ENCODE data around the gene CCDC57. TPM values are rescaled to one million over a fixed set of nuclear protein-coding genes. Genes with fewer than 3 reads are reported as not detected.

Gene CCDC57
- total and polyA plus RNA-seq, 9 of the 15 experiments (the other 6 are each of a cell fraction or from before 2014, with no cell fraction given), result 0.83 to 36.2 (median 13.6) TPM

GRCh38 chr17:82200743-82201497 is 11.7 kb downstream of the CCDC57 start (continued):
- TF ChIP-seq, protein P1, sequence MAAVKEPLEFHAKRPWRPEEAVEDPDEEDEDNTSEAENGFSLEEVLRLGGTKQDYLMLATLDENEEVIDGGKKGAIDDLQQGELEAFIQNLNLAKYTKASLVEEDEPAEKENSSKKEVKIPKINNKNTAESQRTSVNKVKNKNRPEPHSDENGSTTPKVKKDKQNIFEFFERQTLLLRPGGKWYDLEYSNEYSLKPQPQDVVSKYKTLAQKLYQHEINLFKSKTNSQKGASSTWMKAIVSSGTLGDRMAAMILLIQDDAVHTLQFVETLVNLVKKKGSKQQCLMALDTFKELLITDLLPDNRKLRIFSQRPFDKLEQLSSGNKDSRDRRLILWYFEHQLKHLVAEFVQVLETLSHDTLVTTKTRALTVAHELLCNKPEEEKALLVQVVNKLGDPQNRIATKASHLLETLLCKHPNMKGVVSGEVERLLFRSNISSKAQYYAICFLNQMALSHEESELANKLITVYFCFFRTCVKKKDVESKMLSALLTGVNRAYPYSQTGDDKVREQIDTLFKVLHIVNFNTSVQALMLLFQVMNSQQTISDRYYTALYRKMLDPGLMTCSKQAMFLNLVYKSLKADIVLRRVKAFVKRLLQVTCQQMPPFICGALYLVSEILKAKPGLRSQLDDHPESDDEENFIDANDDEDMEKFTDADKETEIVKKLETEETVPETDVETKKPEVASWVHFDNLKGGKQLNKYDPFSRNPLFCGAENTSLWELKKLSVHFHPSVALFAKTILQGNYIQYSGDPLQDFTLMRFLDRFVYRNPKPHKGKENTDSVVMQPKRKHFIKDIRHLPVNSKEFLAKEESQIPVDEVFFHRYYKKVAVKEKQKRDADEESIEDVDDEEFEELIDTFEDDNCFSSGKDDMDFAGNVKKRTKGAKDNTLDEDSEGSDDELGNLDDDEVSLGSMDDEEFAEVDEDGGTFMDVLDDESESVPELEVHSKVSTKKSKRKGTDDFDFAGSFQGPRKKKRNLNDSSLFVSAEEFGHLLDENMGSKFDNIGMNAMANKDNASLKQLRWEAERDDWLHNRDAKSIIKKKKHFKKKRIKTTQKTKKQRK (IDR thresholded peaks at IDR 0.05; ENCODE audit: borderline replicate concordance, low read depth, low read length), result no peak
- no peak for TF ChIP-seq ESRRA (IDR thresholded peaks at IDR 0.05; ENCODE audit: borderline replicate concordance, low read depth)
- TF ChIP-seq, protein P2, sequence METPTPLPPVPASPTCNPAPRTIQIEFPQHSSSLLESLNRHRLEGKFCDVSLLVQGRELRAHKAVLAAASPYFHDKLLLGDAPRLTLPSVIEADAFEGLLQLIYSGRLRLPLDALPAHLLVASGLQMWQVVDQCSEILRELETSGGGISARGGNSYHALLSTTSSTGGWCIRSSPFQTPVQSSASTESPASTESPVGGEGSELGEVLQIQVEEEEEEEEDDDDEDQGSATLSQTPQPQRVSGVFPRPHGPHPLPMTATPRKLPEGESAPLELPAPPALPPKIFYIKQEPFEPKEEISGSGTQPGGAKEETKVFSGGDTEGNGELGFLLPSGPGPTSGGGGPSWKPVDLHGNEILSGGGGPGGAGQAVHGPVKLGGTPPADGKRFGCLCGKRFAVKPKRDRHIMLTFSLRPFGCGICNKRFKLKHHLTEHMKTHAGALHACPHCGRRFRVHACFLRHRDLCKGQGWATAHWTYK (CRISPR knock-in tag; IDR thresholded peaks at IDR 0.05), result peak; percentile 47; the same call in 1 of the 2 replicates
- no peak for TF ChIP-seq C11orf30 (IDR thresholded peaks at IDR 0.05; ENCODE audit: low read depth)
- TF ChIP-seq SMAD3 (CRISPR knock-in tag; conservative IDR thresholded peaks at IDR 0.05), result no peak
- no peak for TF ChIP-seq ZBTB5 (IDR thresholded peaks at IDR 0.05)
- no peak for TF ChIP-seq ZNF3 (CRISPR knock-in tag; IDR thresholded peaks at IDR 0.05)
- no peak for TF ChIP-seq CAMTA2 (CRISPR knock-in tag; conservative IDR thresholded peaks at IDR 0.05)
- TF ChIP-seq, protein P3, sequence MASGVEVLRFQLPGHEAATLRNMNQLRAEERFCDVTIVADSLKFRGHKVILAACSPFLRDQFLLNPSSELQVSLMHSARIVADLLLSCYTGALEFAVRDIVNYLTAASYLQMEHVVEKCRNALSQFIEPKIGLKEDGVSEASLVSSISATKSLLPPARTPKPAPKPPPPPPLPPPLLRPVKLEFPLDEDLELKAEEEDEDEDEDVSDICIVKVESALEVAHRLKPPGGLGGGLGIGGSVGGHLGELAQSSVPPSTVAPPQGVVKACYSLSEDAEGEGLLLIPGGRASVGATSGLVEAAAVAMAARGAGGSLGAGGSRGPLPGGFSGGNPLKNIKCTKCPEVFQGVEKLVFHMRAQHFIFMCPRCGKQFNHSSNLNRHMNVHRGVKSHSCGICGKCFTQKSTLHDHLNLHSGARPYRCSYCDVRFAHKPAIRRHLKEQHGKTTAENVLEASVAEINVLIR (CRISPR knock-in tag; IDR thresholded peaks at IDR 0.05), result no peak
- TF ChIP-seq, protein P4, sequence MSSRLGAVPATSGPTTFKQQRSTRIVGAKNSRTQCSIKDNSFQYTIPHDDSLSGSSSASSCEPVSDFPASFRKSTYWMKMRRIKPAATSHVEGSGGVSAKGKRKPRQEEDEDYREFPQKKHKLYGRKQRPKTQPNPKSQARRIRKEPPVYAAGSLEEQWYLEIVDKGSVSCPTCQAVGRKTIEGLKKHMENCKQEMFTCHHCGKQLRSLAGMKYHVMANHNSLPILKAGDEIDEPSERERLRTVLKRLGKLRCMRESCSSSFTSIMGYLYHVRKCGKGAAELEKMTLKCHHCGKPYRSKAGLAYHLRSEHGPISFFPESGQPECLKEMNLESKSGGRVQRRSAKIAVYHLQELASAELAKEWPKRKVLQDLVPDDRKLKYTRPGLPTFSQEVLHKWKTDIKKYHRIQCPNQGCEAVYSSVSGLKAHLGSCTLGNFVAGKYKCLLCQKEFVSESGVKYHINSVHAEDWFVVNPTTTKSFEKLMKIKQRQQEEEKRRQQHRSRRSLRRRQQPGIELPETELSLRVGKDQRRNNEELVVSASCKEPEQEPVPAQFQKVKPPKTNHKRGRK (tag; IDR thresholded peaks at IDR 0.05), result no peak
- no peak; a peak in 1 of 4 replicates for TF ChIP-seq HDAC1 (IDR thresholded peaks at IDR 0.05)
- TF ChIP-seq RCOR1 (IDR thresholded peaks at IDR 0.05; ENCODE audit: borderline replicate concordance in 1 of 2, low read depth in 2 of 2, low read length in 2 of 2), result peak in 1 of 2 experiments; percentile 90; a peak in 2 of 4 replicates
- TF ChIP-seq MEIS2 (IDR thresholded peaks at IDR 0.05; ENCODE audit: partially characterized antibody), result peak; percentile 5
- TF ChIP-seq ZNF253 (CRISPR knock-in tag; conservative IDR thresholded peaks at IDR 0.05), result no peak
